GM15510 (cell line): ENCODE measurements around the gene MZB1.

ENCODE experiments used
- POLR2A ChIP-seq: IDR thresholded peaks from 3 replicates; pipeline ENCODE4 v1.6.1; 2011; ENCODE audit warnings: borderline replicate concordance; ENCODE audit not compliant: insufficient read length; ENCODE audit errors: extremely low read depth

MZB1 gene

GRCh38 chr5:139401546-139401945 lies 11.8 kb upstream of the MZB1 start:
- no peak for TF ChIP-seq POLR2A

- no peak for TF ChIP-seq POLR2A
Measured at GRCh38 chr5:139399501-139400121, 9.9 kb upstream of the MZB1 start.

GRCh38 chr5:139397921-139398320 lies 8.2 kb upstream of the MZB1 start:
- no peak for TF ChIP-seq POLR2A

DNA sequence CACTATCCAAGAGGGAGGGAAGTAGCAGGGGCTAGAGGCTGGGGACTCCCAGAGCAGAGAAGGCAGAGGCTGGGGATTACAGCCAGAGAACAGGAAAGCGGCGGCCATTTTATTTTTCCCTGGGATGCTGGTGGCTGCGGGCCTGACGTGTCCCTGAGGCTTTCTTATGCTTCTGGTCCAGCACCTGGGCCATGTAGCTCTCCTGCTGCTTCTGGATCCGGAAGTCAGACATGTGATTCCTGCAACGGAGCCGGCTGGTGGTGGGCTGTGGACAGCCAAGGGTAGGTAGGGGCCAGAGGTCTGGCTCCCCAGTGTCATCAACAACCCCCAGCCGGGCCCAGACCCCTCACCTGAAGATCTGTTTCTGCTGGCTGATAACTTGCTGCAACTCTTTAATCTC lies 7.0 kb upstream of the MZB1 start:
- TF ChIP-seq POLR2A, result no peak

DNA sequence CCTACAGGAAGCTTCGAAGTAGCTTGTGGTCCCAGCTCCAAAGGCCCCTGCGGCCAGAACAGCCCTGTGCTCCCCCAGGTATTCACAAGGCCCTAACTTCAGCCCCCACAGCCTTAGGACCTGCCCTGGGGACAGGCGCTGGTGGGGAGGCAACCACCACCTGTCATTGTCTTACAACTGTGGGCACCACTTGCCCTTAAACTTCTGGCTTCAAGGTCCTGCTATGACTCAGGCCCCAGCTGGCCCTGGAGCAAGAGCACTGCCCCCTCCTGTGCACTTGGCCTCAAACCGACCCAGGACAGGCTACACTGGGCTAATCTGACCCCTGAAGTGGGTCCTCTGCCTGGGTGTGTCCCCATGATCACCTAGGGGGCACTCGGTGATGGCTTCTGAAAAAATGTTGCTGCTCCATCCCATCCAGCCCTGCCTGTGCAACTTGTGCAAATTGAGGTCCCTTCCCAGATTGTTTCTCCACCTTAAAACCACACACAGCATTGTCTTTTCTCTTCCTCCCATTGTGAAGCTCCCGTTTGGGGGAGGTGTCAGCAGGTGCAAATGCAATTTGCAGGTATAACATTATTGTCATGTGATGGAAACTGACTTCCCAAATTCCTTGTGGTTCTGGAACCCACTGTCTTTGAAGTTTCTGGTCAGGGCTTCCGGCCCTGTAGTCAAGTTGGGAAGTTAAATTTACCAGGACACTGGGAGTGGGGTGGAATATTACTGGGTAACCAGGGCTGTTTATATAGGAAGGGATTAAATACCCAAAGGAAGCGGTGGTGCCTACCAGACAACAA lies 6.3 kb upstream of the MZB1 start:
- TF ChIP-seq POLR2A, result no peak

DNA sequence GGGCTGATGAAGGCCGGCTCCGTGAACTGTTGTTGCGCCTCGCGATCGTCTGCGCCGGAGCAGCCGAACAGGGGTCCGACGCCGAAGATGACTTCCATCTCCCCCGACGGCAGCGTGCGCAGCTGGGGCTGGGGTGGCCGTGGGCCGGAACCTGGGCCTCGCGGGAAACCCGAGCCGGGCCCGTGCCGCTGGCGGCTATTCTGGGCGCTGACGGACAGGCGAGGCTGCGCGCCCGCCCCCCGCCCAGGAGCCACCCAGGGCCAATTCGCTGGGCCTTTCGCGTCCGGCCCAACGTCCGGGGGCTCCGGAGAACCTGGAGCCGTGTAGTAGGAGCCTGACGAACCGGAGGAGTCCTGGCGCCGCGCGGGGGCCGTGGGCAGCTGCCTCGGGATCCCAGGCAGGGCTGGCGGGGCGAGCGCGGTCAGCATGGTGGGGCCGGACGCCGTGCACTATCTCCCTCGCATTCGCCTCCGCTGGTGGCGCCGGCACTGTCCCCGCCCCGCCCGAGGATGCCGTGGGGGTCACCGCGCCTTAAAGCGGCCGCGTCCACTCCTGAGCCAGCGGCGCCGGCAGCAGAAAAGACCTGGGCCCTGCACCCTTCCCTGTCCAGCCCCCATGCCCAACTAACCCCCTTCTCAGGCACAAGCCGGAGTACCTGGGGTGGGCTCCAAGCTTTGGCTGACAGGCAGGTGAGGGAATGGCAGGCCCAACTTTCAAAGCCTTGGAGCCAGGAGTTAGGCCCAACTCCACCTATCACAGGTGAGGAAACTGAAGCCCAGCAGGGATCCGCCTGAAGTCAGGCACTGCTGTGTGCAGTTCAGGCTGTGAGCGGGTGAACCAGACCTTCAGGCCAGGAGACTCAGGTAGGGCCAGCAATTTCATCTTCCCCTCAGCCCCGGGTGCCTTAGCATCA lies 5.2 kb upstream of the MZB1 start, which contains the start of gene PROB1:
PROB1 (minus strand) TSS at position 451 of the 913 bp plus-strand sequence; CDS start at position 428, 23 bp downstream.
- TF ChIP-seq POLR2A, result peak; percentile 17

- peak; percentile 26 for TF ChIP-seq POLR2A
Measured at GRCh38 chr5:139394123-139394653, 4.5 kb upstream of the MZB1 start.

DNA sequence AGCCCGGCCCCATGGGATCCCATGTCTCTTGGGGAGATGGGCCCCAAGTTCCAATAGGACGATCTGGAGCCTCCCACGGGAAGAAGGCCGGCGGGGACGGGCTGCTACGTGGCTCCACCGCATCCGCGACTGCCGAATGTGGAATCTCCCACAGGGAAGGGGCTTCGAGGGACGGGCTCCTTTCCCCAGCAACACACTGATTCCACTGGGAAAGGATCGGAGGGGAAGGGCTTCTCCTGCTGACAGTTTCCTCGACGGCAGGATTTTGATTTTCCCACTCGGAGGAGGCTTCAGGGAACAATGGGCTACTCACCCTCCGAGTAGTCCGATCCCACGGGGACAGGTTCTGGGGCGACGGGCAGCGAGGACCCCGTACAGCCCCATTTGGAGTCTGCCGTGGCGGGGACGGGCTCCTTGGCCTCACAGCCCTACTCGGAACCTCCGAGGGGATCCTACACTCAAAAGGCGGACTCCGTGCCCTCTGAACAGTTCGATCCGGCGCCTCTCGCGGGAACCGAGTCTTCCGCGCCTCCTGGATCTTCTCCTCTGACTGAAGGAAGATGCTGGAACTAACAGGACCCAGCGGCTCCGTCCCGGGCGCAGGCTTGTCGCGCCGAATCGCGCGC lies 3.9 kb upstream of the MZB1 start:
- TF ChIP-seq POLR2A, result no peak

DNA sequence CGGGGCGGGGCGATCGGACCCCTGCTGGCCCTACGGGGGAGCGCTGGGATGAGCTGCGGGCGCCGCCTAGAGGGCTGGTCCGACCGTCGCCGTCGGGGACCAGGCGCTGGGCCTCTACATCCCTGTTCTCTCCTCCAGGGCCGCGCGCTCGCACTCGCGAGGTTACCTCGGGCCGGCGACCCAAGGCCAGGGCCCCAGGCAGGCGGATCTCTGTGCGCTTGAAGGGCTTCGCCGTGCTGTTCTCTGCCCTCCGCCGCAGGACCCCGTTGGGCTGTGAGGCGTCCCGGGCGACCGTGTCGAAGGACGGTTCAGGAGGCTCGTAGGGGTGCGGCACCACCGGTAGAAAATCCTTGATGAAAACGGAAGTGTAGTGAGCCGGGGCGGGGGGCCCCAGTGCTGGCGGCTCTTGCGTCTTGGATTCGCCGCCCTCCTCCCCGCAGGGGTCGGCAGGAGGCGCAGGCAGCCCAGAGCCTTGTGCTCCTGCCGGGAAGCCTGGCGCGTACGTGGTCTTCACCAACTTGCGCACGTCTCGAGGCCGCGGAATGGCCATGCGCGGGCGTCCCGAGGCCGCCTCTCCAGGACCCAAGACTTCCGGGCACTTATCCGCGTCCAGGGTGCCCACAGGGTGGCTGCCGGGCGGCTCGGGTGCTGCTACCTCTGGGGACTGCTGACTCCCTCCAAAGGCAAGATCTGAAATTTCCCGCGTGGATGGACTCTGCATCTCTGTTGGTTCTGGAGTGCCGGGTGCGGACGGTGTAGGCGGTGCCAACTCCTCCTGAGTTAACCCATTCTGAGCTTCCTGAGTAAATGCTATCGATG lies 3.2 kb upstream of the MZB1 start:
- TF ChIP-seq POLR2A, result no peak

DNA sequence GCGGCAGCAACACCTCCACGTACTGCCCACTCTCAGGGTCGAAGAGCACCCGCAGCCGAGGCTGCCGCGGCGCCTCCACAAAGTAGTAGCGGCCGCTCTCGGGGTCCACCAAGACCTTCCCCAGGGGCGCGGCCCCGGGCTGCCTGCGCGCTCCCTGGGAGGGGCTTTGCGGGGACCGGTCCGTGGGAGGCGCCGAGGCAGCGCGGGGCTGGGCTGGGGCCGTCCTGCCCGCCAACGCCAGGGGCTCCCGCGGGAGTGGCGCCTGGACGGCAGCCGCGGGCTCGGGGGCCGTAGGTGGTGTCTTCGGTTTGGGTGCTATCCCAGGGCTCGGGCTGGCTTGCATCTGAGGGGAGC lies 2.6 kb upstream of the MZB1 start:
- TF ChIP-seq POLR2A, result peak; percentile 42

- TF ChIP-seq POLR2A, result peak; percentile 55
Measured at GRCh38 chr5:139391570-139392323, 2.0 kb upstream of the MZB1 start.

DNA sequence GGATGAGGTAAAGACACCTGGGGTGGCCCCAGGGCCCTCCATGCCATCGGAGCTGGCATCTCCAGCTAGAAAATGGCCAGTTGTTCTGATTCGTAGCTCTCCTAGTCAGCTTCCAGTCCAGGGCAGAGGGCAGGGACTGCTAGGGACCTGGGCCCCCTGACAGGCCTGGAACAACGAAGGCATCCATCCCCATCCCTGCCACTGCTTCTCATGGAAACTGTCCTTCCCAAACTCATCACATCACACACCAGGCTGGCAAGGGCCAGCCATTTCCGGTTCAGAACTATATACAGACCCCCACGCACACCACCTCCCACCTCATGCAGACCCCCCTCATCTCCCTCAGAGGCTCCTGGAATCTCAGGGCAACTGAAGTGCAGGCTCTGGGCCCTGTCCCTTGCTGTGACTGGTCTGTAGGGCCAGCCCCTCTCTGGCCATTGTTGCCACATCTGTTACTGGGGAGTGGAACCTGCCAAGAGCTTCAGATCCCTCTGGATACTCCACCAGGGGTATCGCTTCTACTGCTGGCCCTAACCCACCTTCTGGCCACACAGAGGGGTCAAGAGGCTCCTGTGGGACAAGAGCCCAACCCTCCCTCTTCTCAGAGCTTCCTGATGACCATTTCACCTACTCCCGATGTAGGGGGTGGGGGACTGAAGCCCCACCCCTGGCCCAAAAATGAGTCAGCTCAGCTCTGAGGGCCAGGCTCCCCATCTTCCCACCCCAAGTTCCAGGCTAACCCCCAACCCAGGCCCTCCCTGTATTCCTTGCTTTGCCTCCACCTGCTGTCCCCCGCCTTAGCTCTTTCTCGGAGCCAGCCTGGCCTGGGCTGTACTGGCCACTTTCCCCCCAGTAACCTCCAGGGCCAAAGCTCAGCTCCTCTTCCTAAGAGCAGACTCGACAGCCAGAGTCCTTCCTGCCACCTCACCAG lies 1.2 kb upstream of the MZB1 start:
- TF ChIP-seq POLR2A, result no peak

DNA sequence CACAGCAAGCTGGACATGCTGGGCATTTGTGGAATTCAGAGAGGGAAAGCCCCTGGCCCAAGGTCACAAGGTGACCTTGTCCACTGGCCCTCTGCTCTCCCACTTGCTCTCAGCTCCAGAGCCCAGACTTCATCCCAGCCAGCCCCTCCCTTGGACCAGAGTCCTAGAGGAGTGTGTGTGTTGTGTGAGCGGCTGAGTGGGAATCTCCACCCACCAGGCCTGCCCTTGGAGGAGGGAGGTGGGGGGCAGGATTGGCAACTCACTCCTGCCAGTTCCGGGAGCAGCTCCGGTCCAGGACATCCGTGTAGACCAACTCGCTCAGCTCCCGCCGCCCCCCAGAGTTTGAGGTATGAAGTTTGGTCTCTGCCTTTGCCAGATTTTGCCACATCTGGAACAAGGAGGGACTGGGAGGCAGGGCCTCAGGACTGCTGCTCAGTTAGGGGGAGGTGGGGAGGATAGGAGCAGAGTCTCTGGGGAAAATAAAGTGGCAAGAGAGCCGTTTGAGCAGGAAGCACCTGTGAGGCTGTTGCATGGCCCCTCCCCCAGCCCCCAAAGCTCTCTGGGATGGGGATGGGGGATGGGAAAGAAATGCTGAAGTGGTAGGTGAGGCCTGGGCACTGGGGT lies 1.4 kb downstream of the MZB1 start:
- no peak for TF ChIP-seq POLR2A
